ENCODE data around the gene CLIP1.

DNA sequence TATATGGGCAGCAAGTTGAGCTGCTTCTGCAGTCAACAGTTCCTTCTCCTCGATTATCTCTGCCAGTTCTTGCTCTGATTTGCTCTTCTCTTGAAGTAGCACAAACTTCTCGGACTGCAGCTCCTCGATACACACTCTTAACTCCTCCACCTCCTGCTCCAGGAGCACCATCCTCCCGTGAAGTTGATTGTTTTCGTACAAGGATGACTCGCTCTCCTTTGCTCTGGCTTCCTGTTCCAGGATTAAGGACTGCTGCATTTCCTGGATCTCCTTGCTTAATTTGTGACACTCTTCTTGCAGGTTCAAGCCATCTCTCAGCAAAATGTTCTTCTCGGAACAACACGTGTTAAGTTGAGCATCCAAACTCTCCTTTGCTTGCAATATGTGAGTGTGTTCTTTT, 100.0 kb downstream of the CLIP1 start:
- TF ChIP-seq, protein P1, sequence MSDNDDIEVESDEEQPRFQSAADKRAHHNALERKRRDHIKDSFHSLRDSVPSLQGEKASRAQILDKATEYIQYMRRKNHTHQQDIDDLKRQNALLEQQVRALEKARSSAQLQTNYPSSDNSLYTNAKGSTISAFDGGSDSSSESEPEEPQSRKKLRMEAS (IDR thresholded peaks at IDR 0.05): no peak
- TF ChIP-seq, protein P2, sequence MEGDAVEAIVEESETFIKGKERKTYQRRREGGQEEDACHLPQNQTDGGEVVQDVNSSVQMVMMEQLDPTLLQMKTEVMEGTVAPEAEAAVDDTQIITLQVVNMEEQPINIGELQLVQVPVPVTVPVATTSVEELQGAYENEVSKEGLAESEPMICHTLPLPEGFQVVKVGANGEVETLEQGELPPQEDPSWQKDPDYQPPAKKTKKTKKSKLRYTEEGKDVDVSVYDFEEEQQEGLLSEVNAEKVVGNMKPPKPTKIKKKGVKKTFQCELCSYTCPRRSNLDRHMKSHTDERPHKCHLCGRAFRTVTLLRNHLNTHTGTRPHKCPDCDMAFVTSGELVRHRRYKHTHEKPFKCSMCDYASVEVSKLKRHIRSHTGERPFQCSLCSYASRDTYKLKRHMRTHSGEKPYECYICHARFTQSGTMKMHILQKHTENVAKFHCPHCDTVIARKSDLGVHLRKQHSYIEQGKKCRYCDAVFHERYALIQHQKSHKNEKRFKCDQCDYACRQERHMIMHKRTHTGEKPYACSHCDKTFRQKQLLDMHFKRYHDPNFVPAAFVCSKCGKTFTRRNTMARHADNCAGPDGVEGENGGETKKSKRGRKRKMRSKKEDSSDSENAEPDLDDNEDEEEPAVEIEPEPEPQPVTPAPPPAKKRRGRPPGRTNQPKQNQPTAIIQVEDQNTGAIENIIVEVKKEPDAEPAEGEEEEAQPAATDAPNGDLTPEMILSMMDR (IDR thresholded peaks at IDR 0.05 in 2 of 3, conservative IDR thresholded peaks at IDR 0.05 in 1 of 3; ENCODE audit: borderline replicate concordance in 1 of 3, insufficient read depth in 1 of 3, low read depth in 2 of 3, low read length in 2 of 3): no peak
- TF ChIP-seq CEBPB (IDR thresholded peaks at IDR 0.05; ENCODE audit: low read depth): no peak
- no peak for TF ChIP-seq FOSL1 (IDR thresholded peaks at IDR 0.05; ENCODE audit: low read depth)
- TF ChIP-seq ZFX (IDR thresholded peaks at IDR 0.05): no peak
- TF ChIP-seq EZH2phosphoT487 (IDR thresholded peaks at IDR 0.05; ENCODE audit: borderline replicate concordance): no peak
- no peak for TF ChIP-seq EZH2 (IDR thresholded peaks at IDR 0.05)
- no peak for TF ChIP-seq ZNF274 (IDR thresholded peaks at IDR 0.05; ENCODE audit: low read depth, low read length)
- no peak for TF ChIP-seq JUND (IDR thresholded peaks at IDR 0.05)
- TF ChIP-seq, protein P3, sequence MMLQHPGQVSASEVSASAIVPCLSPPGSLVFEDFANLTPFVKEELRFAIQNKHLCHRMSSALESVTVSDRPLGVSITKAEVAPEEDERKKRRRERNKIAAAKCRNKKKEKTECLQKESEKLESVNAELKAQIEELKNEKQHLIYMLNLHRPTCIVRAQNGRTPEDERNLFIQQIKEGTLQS (IDR thresholded peaks at IDR 0.05): no peak
- TF ChIP-seq, protein P4, sequence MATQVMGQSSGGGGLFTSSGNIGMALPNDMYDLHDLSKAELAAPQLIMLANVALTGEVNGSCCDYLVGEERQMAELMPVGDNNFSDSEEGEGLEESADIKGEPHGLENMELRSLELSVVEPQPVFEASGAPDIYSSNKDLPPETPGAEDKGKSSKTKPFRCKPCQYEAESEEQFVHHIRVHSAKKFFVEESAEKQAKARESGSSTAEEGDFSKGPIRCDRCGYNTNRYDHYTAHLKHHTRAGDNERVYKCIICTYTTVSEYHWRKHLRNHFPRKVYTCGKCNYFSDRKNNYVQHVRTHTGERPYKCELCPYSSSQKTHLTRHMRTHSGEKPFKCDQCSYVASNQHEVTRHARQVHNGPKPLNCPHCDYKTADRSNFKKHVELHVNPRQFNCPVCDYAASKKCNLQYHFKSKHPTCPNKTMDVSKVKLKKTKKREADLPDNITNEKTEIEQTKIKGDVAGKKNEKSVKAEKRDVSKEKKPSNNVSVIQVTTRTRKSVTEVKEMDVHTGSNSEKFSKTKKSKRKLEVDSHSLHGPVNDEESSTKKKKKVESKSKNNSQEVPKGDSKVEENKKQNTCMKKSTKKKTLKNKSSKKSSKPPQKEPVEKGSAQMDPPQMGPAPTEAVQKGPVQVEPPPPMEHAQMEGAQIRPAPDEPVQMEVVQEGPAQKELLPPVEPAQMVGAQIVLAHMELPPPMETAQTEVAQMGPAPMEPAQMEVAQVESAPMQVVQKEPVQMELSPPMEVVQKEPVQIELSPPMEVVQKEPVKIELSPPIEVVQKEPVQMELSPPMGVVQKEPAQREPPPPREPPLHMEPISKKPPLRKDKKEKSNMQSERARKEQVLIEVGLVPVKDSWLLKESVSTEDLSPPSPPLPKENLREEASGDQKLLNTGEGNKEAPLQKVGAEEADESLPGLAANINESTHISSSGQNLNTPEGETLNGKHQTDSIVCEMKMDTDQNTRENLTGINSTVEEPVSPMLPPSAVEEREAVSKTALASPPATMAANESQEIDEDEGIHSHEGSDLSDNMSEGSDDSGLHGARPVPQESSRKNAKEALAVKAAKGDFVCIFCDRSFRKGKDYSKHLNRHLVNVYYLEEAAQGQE (IDR thresholded peaks at IDR 0.05; ENCODE audit: low read depth): no peak
- TF ChIP-seq, protein P5, sequence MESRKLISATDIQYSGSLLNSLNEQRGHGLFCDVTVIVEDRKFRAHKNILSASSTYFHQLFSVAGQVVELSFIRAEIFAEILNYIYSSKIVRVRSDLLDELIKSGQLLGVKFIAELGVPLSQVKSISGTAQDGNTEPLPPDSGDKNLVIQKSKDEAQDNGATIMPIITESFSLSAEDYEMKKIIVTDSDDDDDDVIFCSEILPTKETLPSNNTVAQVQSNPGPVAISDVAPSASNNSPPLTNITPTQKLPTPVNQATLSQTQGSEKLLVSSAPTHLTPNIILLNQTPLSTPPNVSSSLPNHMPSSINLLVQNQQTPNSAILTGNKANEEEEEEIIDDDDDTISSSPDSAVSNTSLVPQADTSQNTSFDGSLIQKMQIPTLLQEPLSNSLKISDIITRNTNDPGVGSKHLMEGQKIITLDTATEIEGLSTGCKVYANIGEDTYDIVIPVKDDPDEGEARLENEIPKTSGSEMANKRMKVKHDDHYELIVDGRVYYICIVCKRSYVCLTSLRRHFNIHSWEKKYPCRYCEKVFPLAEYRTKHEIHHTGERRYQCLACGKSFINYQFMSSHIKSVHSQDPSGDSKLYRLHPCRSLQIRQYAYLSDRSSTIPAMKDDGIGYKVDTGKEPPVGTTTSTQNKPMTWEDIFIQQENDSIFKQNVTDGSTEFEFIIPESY (IDR thresholded peaks at IDR 0.05; ENCODE audit: extremely low read depth, insufficient replicate concordance, low read length): no peak
- TF ChIP-seq SIN3A (IDR thresholded peaks at IDR 0.05; ENCODE audit: low read depth): no peak
- no peak for TF ChIP-seq SP1 (IDR thresholded peaks at IDR 0.05; ENCODE audit: low read depth)

All from HCT116 (cell line).